Cardiac muscle cell (in vitro differentiated cells and primary cell): ENCODE results near the gene SNRPD3. TPM values are rescaled to one million over a fixed set of nuclear protein-coding genes. Genes with fewer than 3 reads are reported as not detected.
"Not testable (repeated sequence)": the region's sequence is repeated elsewhere in the genome, so short reads cannot be mapped to it uniquely, and the experiment has no call there.

Experiments
- DNase-seq, 2 donors: peaks; one replicate each; pipeline versions ENCODE4 v3.0.0 to v3.0.0-alpha.2; 2010 to 2017; ENCODE audit warnings: low read depth in 1 of 2, low spot score in 1 of 2
- H3K27ac ChIP-seq: fragments of 200-600 bp; sonication (generic); 2 replicates; pipeline ENCODE4 v1.5.1; 2016
- H3K27me3 ChIP-seq: fragments of 200-600 bp; sonication (generic); 2 replicates; pipeline ENCODE4 v1.6.0; 2016; ENCODE audit warnings: control low read depth
- H3K36me3 ChIP-seq: fragments of 200-600 bp; sonication (generic); 2 replicates; pipeline ENCODE4 v1.5.1; 2016; ENCODE audit warnings: control low read depth
- H3K4me1 ChIP-seq: fragments of 200-600 bp; sonication (generic); 2 replicates; pipeline ENCODE4 v1.8.1; 2017; ENCODE audit warnings: low read depth, mild to moderate bottlenecking, mixed run types
- H3K4me3 ChIP-seq: fragments of 200-600 bp; sonication (generic); 2 replicates; pipeline ENCODE4 v1.5.1; 2016; ENCODE audit warnings: mild to moderate bottlenecking
- H3K9me3 ChIP-seq: fragments of 200-600 bp; sonication (generic); 2 replicates; pipeline ENCODE4 v1.5.1; 2017; ENCODE audit warnings: low read depth, mild to moderate bottlenecking, control low read depth
- polyA plus RNA-seq: library from polyadenylated mRNA; unstranded; fragments of >200 nt; fragmentation: Nextera tagmentation; extraction: Ambion mirVana; gene quantifications from 2 replicates; pipeline ENCODE4 v1.2.1, GENCODE V29; 2016
- total RNA-seq: library from RNA; depleted of rRNA; stranded (reverse); fragments of >200 nt; gene quantifications from 2 replicates; pipeline ENCODE4 v1.2.3, GENCODE V29; 2016

SNRPD3 gene
- total and polyA plus RNA-seq, 2 experiments from 2014 or later = 119 to 222 TPM

DNA sequence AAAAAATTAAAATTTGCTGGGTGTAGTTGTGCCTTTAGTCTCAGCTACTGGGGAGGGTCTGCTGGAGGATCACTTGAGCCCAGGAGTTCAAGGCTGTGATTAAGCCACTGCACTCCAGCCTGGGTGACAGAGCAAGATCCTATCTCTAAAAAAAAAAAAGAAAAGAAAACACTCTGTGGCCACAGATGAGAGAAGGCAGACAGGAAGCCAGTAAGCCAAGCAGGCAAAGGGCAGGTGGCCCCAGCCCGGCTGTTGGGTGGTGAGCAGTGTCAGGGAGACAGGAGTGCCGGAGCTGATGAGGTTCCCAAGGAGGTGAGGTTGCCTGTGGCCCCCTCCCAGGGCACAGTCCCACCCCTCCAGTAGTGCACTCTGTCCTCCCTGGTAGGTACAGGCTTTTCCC lies 66.8 kb downstream of the SNRPD3 start:
- H3K36me3 ChIP-seq = not testable (repeated sequence)

More for the DNA sequence above, 66.8 kb downstream of the SNRPD3 start:
- H3K4me3 ChIP-seq, H3K4me1 ChIP-seq, DNase-seq, H3K27ac ChIP-seq, H3K9me3 ChIP-seq, H3K27me3 ChIP-seq: not testable (repeated sequence)

Other genes with a start within 250 kb of the SNRPD3 start
- 9.1 and 13.7 TPM in 2 replicates for gene ADORA2A, start 128.4 kb upstream of the SNRPD3 start, total RNA-seq
- 4.0 and 5.9 TPM in 2 replicates for gene ADORA2A, start 128.4 kb upstream of the SNRPD3 start, polyA plus RNA-seq
- gene UPB1, start 60.7 kb upstream of the SNRPD3 start, total RNA-seq = 0.99 and 1.6 TPM in 2 replicates
- gene UPB1, start 60.7 kb upstream of the SNRPD3 start, polyA plus RNA-seq = 1.8 and 4.0 TPM in 2 replicates
- 73.9 and 106 TPM in 2 replicates for gene GUCD1, start 861 bp upstream of the SNRPD3 start, total RNA-seq
- gene GUCD1, start 861 bp upstream of the SNRPD3 start, polyA plus RNA-seq = 68.8 and 69.8 TPM in 2 replicates
- gene LRRC75B, start 37.1 kb downstream of the SNRPD3 start, total RNA-seq = 33.0 and 42.4 TPM in 2 replicates
- 48.4 and 58.5 TPM in 2 replicates for gene LRRC75B, start 37.1 kb downstream of the SNRPD3 start, polyA plus RNA-seq
- 12.0 and 20.4 TPM in 2 replicates for gene GGT1, start 47.2 kb downstream of the SNRPD3 start, total RNA-seq
- gene GGT1, start 47.2 kb downstream of the SNRPD3 start, polyA plus RNA-seq = 17.2 and 24.1 TPM in 2 replicates
- gene PIWIL3, start 218.7 kb downstream of the SNRPD3 start, total RNA-seq = not detected in 2 replicates
- not detected in 2 replicates for gene PIWIL3, start 218.7 kb downstream of the SNRPD3 start, polyA plus RNA-seq